GM21423 (cell line): ENCODE data around the gene RASGRP2.

Source experiments
- ATAC-seq: cut with Tn5 transposase; IDR thresholded peaks from one replicate; pipeline ENCODE4 v1.9.1; 2021; ENCODE audit warnings: mild to moderate bottlenecking, moderate library complexity; ENCODE audit not compliant: unreplicated experiment

The RASGRP2 gene

GRCh38 chr11:64742087-64742888, 1.7 kb downstream of the RASGRP2 start:
- ATAC-seq: no peak

DNA sequence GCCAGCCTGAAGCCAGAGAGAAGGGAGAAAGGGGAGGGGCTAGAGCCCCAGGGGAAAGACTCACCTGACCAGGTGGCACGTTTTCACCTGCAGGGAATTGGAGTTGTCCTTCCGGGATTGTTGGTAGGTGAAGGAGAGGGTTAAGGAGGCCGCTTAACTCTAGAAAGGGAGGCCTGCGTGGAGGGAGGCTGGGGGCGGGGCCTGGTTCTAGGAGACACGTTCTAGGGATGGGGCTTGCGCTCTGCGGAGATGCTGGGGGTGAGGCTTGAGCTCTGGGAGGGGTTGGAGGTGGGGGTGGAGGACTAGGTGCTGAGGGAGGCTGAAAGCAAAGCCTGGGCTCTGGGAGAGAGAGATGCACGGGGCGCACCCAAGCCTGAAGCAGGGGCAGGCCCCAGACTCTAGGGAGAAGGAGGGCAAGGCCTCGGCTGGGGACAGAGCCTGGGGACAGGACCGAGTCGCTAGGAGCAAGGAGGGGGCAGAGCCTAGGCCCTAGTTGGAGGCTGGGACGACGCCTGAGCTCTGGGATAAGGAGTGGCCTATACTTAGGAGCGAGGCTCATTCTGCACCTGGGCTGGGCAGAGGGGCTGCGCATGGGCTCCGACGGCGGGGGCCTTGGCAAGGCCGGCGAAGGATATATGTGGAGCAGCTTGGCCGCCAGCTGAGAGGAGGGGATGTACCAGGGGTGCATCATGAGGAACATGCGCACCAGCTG, 2.4 kb downstream of the RASGRP2 start:
- no peak for ATAC-seq

GRCh38 chr11:64739871-64740270, 4.1 kb downstream of the RASGRP2 start:
- ATAC-seq: no peak

DNA sequence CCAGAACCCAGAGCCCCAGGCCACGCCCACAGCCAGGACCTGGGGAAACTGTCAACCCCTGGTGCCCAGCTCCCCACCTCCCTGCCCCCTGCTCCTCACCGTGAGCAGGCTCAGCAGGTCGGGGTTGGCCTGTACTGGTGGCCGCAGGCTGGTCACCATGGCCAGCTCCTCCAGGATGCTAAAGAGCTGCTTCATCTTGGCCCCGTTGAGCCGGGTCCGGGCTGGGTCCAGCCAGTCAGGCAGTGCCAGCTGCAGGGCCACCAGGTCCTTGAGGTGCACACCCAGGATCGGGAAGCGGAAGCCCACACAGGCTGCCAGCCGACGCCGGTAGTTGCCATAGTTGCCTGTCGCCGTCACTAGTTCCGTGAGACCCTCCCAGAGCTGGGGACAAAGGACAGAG, 7.3 kb downstream of the RASGRP2 start:
- no peak for ATAC-seq

DNA sequence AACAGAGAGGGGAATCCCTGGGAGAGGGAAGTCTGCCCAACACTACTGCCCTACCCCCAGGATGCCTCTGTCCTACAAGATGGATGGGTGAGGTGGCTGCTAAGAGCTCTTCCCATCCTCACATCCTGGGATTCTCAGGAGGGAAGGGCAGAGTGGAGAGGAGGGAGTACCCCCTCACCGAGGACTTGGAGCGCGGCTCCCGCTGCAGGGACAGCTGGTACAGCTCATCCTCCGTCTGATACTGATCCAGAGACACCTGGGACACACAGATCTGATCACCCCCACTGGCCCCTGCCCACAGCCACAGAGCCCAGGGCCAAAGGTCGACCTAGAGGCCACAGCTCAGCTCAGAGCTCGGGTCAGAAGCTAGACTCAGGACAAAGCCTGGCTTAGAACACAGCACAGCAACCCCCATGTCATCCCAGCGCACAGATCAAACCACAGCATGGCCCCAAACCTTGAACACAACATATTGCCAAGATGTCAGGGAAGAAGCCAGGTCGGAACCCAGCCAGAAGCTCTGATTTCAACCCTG, 8.2 kb downstream of the RASGRP2 start:
- no peak for ATAC-seq

GRCh38 chr11:64734811-64735724, 8.9 kb downstream of the RASGRP2 start:
- ATAC-seq: no peak

GRCh38 chr11:64731601-64732000, 12.3 kb downstream of the RASGRP2 start:
- ATAC-seq: no peak

- no peak for ATAC-seq
Observed at GRCh38 chr11:64729851-64730382, 14.0 kb downstream of the RASGRP2 start.

DNA sequence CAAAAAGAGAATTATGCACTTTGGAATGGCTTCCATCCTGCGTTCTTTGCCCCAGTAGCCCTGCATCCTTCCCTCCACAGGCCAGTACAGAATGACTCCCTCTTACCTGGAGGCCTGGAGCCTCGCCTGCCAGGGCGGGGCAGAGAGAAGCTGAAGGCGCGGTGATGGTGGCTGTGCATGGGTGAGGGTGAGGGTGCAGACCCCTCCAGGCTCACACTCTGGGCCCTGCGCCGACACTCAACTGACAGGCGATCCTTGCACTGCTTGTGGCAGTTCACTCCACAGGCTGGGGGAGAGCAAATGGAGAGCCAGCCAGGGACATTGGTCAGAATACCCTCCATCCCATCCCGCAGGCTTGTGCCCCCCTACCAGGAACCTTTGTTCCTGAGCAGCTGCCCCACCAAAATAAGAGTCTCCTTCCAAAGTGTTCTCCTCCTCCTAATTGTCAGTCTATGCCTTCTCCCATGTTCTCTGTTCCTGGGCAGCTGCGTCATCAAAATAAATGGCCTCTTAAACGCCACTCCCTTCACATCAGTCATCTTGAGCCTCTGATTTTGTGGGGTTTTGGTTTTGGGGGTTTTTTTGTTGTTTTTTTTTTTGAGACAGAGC, 15.1 kb downstream of the RASGRP2 start:
- no peak for ATAC-seq

- ATAC-seq: no peak
Observed at GRCh38 chr11:64726867-64727530, 16.9 kb downstream of the RASGRP2 start.

GRCh38 chr11:64726211-64726641, 17.7 kb downstream of the RASGRP2 start:
- no peak for ATAC-seq

- ATAC-seq: no peak
Observed at GRCh38 chr11:64724863-64725532, 18.9 kb downstream of the RASGRP2 start.

DNA sequence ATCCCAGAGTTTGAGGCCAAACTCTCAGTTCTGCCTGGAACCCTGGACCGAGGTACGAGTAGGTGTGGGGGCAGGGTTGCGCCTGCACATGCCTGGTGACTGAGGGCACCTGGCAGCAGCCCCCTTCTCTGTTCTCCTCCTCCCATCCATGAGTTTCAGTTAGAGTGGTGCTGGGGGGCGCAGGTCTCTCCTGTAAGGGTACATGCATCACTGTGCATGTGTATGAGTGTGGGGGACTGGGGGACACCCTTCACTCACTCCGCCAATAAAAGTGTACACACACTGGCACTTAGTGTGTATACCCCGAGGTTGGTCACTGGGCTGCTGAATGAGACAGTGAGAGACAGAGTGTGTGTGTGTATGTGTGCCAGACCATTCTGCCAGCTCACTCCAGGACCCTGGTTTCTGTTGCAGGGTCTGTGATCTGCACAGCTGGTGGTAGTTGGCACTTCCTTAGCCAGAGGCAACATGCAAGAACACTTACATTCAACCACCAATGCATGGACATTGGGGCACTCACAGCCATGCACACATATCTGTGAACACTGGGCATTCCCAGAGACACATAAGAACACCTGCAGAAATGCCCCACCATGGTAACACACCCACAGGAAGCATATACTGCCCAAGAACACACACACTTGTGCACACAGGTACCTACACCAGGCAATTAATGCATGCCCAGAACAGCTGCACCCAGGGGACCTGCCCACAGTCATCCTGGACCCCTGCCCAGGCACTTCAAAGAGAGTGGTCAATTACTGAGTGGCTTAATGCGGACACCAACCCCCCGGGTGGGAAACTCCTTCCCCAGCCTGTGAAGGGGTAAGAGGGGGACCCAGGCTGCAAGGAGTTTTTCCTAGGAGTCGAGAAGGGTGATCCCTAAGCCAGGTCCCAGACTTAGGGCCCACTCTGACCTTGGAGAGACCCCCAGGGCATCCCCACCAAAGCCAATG, 19.8 kb downstream of the RASGRP2 start:
- ATAC-seq: no peak

GRCh38 chr11:64723117-64723906, 20.6 kb downstream of the RASGRP2 start, which contains the start of gene NRXN2:
Gene NRXN2 (minus strand): TSS chr11:64723197. CDS start chr11:64713699, 9,498 bp downstream.
- peak; percentile 78 for ATAC-seq

DNA sequence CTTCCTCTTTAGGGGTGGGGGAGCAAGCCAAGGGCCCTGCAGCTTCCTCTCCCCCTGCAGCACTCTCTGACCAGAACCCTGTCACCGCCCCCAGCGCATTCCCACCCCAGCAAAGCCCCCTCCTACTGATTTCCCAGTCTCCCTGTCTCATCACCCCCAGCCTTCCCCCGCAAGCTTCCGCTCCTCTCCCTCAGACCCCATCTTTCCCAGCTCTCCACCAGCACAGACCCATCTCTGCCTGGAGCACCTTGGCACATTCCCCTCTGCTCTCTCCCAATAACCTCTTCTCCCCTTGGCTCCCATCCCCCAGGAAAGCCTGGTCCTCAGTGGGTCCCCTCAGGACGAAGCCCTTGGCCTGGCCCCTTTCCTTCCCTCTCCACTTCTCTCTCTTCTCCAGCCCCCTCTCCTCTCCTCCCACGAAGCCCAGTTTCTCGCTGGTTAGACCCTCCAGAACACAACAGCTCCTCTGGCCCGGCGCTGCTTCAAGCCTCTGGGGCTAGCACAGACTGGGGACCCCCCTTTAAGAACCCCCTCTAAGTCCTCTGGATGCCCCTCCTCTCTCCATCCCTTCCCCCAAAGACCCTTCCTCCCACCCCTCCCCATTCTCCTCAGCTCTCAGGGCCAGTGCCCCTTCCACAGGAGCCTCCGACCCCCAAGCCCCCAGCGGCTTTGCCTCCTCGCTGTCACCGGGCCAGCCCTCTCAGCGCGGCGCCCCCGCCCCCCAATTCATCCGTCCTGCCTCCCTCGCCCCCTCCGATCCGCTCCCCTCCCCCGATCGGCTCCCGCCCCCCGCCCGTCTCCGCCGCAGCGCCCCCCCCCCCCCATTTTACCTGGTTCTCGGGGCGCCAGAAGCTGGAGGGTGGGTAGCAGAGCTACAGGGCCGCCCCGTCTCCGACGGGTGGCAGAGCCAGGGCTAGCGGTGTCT, 21.5 kb downstream of the RASGRP2 start:
- no peak for ATAC-seq

DNA sequence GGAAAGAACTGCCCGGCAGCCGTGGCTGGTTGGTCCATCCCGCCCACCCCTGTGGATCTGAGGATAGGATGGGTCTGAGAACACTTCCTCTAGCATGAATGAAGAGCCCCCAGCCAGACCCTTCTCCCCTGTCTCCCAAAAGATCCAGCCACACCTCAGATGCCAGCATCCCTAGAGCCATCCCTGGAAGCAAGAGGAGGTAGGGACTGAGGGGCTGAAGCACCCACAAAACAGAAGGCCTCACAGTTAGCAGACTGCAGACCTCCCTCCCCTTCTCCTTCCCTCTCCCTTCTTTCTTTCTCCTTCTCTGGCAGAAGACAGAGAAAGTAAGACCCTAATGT, 22.6 kb downstream of the RASGRP2 start:
- no peak for ATAC-seq
